ENCODE measurements around the gene SMARCC2.
A peak's percentile ranks its signal among the peaks of the same experiment; 100 is the strongest.

The SMARCC2 gene

GRCh38 chr12:56152132-56152755 lies 37.0 kb downstream of the SMARCC2 start, which contains the start of gene MYL6B:
Gene MYL6B (plus strand): TSS chr12:56152587. CDS start chr12:56153919, 1,332 bp downstream.
- DNase-seq (ENCODE audit: low read depth) = peak; percentile 93

DNA sequence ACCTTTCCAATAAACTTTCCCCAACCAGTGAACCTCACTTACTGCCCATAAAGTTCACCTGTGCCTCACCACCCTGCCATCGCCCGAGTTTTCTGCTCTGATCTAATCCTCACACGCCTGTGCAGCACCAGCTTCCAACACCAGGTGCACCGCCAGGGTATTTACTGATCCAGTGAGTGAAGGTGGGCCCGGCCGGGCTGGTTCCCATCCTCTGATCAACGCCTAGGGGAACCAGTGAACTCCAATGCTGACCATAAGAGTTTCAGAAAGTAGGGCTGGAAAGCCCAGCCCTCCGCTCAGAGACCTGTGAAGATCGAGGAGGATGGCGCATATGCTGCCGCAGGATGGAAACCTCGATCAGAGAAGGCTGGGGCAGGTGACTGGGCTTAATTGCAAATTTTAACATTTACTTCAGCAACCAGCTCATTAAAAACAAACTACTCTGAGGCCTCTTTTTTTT lies 37.6 kb downstream of the SMARCC2 start:
- DNase-seq (ENCODE audit: low read depth) = peak; percentile 42

GRCh38 chr12:56150563-56150962 lies 38.7 kb downstream of the SMARCC2 start:
- DNase-seq (ENCODE audit: low read depth) = no peak

DNA sequence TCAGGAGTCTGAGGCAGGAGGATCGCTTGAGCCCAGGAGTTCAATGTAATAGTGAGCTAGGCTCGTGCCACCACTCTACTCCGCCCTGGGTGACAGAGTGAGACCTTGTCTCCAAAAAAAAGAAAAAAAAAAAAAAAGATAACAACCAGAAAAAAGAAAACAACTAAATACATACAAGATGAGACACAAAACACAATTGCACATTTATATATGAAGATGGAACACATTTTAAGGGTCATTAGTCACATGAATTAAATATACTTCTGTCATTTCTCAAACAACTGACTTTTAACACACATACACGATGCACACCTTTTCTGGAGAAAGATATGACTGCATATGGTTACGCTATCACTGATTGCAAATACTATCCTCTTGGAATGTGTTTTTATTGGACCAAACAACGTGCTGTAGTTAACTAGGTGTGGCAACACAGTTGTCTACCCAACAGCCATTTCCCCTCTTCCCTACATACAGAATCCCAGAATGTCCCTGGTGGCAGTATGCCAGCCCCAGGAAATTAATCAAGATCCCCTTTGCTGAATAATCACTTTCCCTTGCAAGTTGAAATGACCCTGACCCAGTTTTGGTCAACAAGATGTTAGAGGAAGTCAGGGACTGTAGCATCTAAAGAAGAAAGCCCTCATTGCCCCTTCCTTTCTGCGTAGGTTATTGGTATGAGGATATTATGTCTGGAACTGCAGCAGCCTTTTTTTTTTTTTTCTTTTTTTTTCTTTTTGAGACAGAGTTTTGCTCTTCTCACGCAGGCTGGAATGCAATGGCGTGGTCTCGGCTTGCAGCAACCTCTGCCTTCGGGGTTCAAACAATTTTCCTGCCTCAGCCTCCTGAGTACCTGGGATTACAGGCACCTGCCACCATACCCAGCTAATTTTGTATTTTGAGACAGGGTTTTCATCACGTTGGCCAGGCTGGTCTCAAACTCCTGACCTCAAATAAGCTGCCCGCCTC lies 42.5 kb downstream of the SMARCC2 start:
- DNase-seq (ENCODE audit: low read depth) = no peak

GRCh38 chr12:56145217-56145616 lies 44.1 kb downstream of the SMARCC2 start:
- no peak for DNase-seq (ENCODE audit: low read depth)

GRCh38 chr12:56143870-56144269 lies 45.4 kb downstream of the SMARCC2 start:
- DNase-seq (ENCODE audit: low read depth) = no peak

GRCh38 chr12:56143217-56143616 lies 46.1 kb downstream of the SMARCC2 start:
- DNase-seq (ENCODE audit: low read depth) = no peak

GRCh38 chr12:56141946-56142784 lies 47.1 kb downstream of the SMARCC2 start:
- no peak for DNase-seq (ENCODE audit: low read depth)

GRCh38 chr12:56137853-56138571 lies 51.3 kb downstream of the SMARCC2 start:
- DNase-seq (ENCODE audit: low read depth) = no peak

DNA sequence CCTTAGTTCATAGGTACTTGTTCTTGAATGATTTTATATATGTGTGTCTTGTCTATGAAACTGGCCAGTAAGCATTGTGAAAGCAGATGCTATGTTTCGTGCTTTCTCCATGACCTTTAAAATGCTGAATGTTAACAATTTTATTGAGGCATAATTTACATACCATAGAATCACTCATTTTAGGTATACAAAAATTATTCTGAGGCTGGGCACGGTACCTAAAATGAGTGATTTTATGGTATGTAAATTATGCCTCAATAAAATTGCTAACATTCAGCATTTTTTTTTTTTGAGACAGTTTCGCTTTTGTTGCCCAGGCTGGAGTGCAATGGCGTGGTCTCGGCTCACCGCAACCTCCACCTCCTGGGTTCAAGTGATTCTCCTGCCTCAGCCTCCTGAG lies 54.4 kb downstream of the SMARCC2 start:
- no peak for DNase-seq (ENCODE audit: low read depth)

DNA sequence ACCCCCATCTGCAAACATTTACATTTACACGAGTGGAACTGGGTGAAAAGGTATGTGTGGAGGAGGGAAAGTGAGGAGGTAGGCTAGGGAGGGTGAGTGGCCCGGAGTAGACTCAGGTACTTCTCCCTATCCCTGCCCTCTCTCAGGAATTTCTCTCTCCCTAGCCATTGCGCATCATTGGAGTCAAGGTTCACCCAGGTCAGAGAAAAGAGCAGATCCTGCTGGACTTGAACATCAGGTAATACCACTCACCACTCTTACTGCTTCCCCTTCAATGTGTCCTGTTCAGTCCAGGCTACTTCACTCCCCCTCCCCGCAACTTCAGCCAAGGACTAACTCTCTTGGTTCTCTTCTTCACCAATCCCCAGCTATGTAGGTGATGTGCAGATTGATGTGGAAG lies 58.4 kb downstream of the SMARCC2 start:
- DNase-seq (ENCODE audit: low read depth) = no peak

DNA sequence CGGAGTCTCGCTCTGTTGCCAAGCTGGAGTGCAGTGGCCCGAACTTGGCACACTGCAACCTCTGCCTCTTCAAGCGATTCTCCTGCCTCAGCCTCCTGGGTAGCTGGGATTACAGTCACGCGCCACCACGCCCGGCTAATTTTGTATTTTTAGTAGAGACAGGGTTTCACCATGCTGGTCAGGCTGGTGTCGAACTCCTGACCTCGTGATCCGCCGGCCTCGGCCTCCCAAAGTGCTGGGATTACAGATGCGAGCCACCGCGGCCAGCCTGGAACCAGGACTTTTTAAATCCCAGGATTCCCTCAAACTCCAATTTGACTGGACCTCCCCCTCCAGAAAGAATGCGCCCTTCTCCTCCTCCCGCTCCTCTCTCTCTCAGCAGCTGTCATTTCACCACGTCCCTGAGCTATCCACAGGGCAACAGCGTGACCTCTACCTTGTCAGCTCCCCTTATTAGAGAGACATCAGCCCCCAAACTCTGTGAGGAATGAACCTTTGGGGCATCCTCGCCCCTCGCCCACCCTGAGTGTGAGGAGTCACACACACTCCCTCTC lies 59.3 kb downstream of the SMARCC2 start:
- DNase-seq (ENCODE audit: low read depth) = no peak

DNA sequence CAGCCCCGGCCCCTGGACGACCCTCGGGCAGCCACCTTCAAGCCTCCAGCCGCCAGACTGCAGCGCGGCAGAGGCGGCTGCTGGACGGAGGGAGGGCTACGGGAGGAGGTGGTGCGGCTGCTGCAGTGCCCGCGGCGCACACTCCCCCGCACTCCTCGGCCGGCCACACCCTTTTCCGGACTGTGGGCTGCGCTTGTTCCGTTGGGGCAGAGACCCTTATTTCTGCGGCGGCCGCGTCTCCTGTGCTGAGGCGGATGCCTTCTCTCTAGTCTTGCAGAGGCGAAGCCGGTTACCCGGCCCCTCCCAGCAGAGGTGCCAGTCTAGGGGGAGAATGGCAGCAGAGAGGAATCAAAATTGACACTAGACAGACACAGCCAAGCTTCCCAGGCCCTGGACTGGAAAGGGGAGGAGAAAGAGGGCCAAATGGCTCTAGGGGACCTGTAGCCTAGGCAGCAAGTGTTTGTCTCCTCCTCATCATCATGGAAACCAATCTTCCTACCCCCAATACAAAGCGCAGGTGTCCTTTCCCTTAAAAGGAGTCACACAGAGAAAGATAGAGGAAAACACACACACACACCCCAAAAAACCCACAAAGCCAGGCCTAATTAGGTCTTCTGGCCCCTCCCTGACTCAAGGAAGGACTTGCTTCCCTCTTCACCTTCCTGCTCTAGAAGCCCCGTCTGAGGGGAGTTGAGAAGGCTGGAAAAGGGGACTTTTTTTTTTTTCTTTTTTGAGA lies 59.9 kb downstream of the SMARCC2 start:
- DNase-seq (ENCODE audit: low read depth) = peak; percentile 67

DNA sequence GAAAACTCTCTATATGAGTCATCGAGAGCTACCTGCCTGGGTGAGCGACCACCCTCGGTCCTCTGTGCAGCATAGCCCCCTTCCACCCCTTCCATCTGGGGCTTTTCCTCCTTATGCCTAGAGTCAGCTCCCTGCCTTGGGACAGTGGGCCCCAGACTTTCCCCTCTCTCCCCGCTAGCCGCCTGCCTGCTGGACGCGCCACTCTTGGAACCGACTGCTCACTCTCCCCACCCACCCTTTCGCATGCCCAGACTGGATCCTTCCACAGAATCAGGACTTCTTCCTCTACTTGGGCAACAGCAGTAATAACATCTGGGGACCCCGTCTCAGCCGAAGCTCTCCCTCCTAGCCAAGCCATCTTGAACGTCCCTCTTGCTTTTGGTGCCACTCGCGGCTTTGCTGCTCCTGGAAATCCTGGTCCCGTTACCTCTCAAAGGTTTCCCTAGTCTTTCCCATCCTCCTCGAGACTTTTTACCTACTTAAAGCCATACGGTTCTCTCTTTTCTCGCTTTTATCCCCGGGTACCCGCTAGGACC lies 60.5 kb downstream of the SMARCC2 start:
- DNase-seq (ENCODE audit: low read depth) = no peak

DNA sequence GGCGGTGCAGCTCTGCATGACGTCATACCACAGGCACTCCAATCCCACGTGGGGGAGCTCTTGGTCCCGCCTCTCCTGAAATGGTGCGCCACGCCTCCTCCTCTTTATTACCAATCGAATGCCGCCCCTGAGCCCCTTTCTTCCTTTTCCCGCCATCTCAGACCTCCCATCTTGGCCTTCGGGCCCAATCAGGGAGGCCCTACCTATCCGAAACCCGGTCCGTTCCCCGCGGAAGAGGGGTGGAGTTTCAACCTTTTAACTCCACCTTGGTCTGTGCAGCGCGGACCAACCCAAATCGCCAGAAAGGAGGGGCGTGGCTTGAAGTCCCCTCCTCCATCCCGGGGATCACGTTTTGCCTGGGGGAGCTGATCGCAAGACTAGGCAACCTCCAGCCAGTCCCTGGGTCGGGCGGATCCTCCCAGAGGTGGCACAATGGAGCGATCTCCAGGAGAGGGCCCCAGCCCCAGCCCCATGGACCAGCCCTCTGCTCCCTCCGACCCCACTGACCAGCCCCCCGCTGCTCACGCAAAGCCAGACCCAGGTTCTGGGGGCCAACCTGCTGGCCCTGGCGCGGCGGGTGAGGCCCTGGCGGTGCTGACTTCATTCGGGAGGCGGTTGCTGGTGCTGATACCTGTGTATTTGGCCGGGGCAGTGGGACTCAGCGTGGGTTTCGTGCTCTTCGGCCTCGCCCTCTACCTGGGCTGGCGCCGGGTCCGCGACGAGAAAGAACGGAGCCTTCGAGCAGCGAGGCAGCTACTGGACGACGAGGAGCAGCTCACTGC lies 61.2 kb downstream of the SMARCC2 start, which contains the start of gene ESYT1:
Gene ESYT1 (plus strand): TSS at position 380 of the 782 bp plus-strand sequence. CDS start 53 bp downstream, at position 433.
- peak; percentile 91 for DNase-seq (ENCODE audit: low read depth)

- no peak for DNase-seq (ENCODE audit: low read depth)
Measured at GRCh38 chr12:56127485-56127887, 61.8 kb downstream of the SMARCC2 start.

- DNase-seq (ENCODE audit: low read depth) = no peak
Measured at GRCh38 chr12:56126732-56127239, 62.5 kb downstream of the SMARCC2 start.

- DNase-seq (ENCODE audit: low read depth) = no peak
Measured at GRCh38 chr12:56124133-56124532, 65.2 kb downstream of the SMARCC2 start.

GRCh38 chr12:56122637-56123036 lies 66.6 kb downstream of the SMARCC2 start:
- DNase-seq (ENCODE audit: low read depth) = no peak

Measured in stimulated activated CD8-positive, alpha-beta memory T cell treated with anti-CD3 and anti-CD28 coated beads, Interleukin-4, amount 100 ng/mL, for 24 hours (primary cell).